Tibial nerve (tissue), 3 donors: ENCODE results near the gene NSRP1.

Experiments
- POLR2A ChIP-seq, 2 donors: fragments of 450-650 bp; IDR thresholded peaks; one replicate each; pipeline ENCODE4 v1.6.1; 2017; ENCODE audit warnings: antibody characterized with exemption in 2 of 2, mild to moderate bottlenecking in 2 of 2, moderate library complexity in 2 of 2
- TF ChIP-seq, protein P1 (sequence below), 5 experiments: fragments of 200-600 bp in 3 of 5; fragments of 450-650 bp in 2 of 5; sonication (generic) in 3 of 5; IDR thresholded peaks; one replicate each; pipeline ENCODE4 v1.5.1; 2016 to 2019; ENCODE audit warnings: antibody characterized with exemption in 5 of 5, mild to moderate bottlenecking in 3 of 5, moderate library complexity in 2 of 5

DNA sequence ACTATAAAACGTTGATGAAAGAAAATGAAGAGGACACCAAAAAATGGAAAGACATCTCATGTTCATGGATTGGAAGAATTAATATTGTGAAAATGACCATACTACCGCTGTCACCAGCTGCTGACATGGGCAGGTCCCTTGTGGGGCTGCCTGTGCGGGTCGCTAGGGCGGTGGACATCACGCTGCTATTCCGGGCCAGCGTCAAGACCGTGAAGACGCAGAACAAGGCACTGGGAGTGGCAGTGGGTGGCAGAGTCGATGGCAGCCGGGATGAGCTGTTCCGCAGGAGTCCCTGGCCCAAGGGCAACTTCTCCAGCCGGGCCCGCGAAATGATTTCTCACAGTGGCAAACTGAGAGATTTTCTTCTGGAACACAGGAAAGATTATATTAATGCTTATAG, 48.2 kb upstream of the NSRP1 start:
- TF ChIP-seq, protein P1, sequence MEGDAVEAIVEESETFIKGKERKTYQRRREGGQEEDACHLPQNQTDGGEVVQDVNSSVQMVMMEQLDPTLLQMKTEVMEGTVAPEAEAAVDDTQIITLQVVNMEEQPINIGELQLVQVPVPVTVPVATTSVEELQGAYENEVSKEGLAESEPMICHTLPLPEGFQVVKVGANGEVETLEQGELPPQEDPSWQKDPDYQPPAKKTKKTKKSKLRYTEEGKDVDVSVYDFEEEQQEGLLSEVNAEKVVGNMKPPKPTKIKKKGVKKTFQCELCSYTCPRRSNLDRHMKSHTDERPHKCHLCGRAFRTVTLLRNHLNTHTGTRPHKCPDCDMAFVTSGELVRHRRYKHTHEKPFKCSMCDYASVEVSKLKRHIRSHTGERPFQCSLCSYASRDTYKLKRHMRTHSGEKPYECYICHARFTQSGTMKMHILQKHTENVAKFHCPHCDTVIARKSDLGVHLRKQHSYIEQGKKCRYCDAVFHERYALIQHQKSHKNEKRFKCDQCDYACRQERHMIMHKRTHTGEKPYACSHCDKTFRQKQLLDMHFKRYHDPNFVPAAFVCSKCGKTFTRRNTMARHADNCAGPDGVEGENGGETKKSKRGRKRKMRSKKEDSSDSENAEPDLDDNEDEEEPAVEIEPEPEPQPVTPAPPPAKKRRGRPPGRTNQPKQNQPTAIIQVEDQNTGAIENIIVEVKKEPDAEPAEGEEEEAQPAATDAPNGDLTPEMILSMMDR (IDR thresholded peaks at IDR 0.05) = no peak
- TF ChIP-seq POLR2A (IDR thresholded peaks at IDR 0.05) = no peak
